HFF-Myc (cell line): Measurements from ENCODE around the gene HAPLN2.

Source experiments
- DNase-seq: peaks from one replicate; pipeline ENCODE4 v3.0.0-alpha.2; 2011; ENCODE audit warnings: low read depth; ENCODE audit errors: extremely low read depth
- H3K4me3 ChIP-seq: replicated peaks from 2 replicates; pipeline ENCODE4 v1.5.1; 2011; ENCODE audit warnings: low read depth, mild to moderate bottlenecking, control low read depth, low read length
- CTCF ChIP-seq: IDR thresholded peaks from 2 replicates; pipeline ENCODE4 v1.5.1; 2012; ENCODE audit warnings: mild to moderate bottlenecking, low read depth, low read length, control low read depth; ENCODE audit errors: missing control alignments

The HAPLN2 gene

GRCh38 chr1:156578055-156578454, 41.2 kb upstream of the HAPLN2 start:
- no peak overlapping the region for H3K4me3 ChIP-seq
- TF ChIP-seq CTCF = no peak
- DNase-seq = no peak

- no peak for TF ChIP-seq CTCF
- no peak for DNase-seq
These were observed 39.7 kb upstream of the HAPLN2 start, which contains the start of gene TTC24 for GRCh38 chr1:156579472-156579871. Gene TTC24, plus strand, starts transcription at chr1:156579723. Its CDS starts 1,642 bp downstream, at chr1:156581365.

GRCh38 chr1:156581661-156582387, 37.4 kb upstream of the HAPLN2 start:
- no peak overlapping the region for H3K4me3 ChIP-seq
- no peak for TF ChIP-seq CTCF
- DNase-seq = no peak

More at GRCh38 chr1:156579472-156579871, 39.7 kb upstream of the HAPLN2 start, which contains the start of gene TTC24:
- no peak within 1 kb of the TSS for H3K4me3 ChIP-seq

- TF ChIP-seq CTCF = no peak
- no peak overlapping the region for H3K4me3 ChIP-seq
These were observed 36.7 kb upstream of the HAPLN2 start for GRCh38 chr1:156582388-156583017.

GRCh38 chr1:156583821-156584622, 35.2 kb upstream of the HAPLN2 start:
- H3K4me3 ChIP-seq = no peak overlapping the region
- peak; percentile 59 for DNase-seq
- TF ChIP-seq CTCF = peak; percentile 85

More at GRCh38 chr1:156582388-156583017, 36.7 kb upstream of the HAPLN2 start:
- no peak for DNase-seq

- no peak for DNase-seq
- H3K4me3 ChIP-seq = no peak overlapping the region
These were observed 34.4 kb upstream of the HAPLN2 start for GRCh38 chr1:156584813-156585212.

More at GRCh38 chr1:156584813-156585212, 34.4 kb upstream of the HAPLN2 start:
- TF ChIP-seq CTCF = peak; percentile 49
